NB4 (cell line): ENCODE results near the gene CARD19.

Source experiments
- CTCF ChIP-seq: IDR thresholded peaks from one replicate; pipeline ENCODE4 v1.5.1; 2012; ENCODE audit warnings: low read depth, low read length
- MAX ChIP-seq: IDR thresholded peaks from 2 replicates; pipeline ENCODE4 v1.6.1; 2011; ENCODE audit warnings: low read depth, low read length

GRCh38 chr9:93117924-93118862 lies 22.2 kb downstream of the CARD19 start:
- TF ChIP-seq CTCF, result no peak
- TF ChIP-seq MAX, result no peak
